ENCODE data around the gene SLC4A4. TPM values are rescaled to one million over a fixed set of nuclear protein-coding genes. Genes with fewer than 3 reads are reported as not detected.

SLC4A4 gene
- total and polyA plus RNA-seq, 2 of the 8 experiments (the other 6 are each of a cell fraction or from before 2014, with no cell fraction given), result 0.67 to 2.8 TPM

DNA sequence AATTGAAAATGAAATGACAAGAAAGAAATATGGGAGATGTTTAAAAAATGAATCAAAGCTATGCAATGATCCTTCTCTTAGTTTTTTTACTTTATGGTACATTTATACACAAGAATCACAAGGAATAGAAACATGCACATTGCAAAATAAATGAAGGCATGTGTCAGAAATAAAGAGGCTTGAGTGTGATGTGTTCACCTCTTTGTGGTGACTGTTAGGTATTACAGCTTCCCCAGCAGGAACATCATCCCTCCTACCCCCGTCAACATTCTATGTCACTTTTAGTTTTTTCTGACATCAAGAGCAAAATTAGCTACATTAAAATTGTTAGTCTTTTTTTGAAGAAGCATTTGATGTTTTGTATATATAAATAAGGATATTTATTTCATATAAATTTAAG lies 214.8 kb downstream of the SLC4A4 start:
- H4K8ac ChIP-seq (ENCODE audit: extremely low read depth, insufficient read depth, low read length), result no peak overlapping the region
- H3K79me2 ChIP-seq (ENCODE audit: control insufficient read depth in 1 of 2, insufficient read depth in 2 of 2, low read length in 2 of 2), result no peaks in the 10 kb centered on the region
- H3K14ac ChIP-seq (ENCODE audit: insufficient read length), result no peak overlapping the region
- H3K18ac ChIP-seq (ENCODE audit: extremely low read depth, low read length), result no peak overlapping the region
- no peak overlapping the region for H2AK5ac ChIP-seq (ENCODE audit: low read depth, low read length)
- H2BK12ac ChIP-seq (ENCODE audit: low read depth, low read length), result no peak overlapping the region
- no peak overlapping the region for H3K56ac ChIP-seq (replicated peaks; ENCODE audit: insufficient read length, low read depth, low read length)
- POLR2A ChIA-PET (ENCODE audit: partially characterized antibody), result no interaction called here
- H4K20me1 ChIP-seq (replicated peaks in 1 of 2; ENCODE audit: control insufficient read depth in 1 of 2, insufficient read depth in 2 of 2, low read length in 2 of 2), result no peaks in the 10 kb centered on the region
- no peak overlapping the region for H4K91ac ChIP-seq (replicated peaks; ENCODE audit: insufficient read length, low read length)
- H3K4ac ChIP-seq (replicated peaks; ENCODE audit: insufficient read length, low read depth, low read length), result no peak overlapping the region
- no peaks in the 10 kb centered on the region for H3K36me3 ChIP-seq (ENCODE audit: control insufficient read depth in 2 of 4, insufficient read depth in 4 of 4, low read length in 3 of 4)
- H3K9me3 ChIP-seq (ENCODE audit: insufficient read depth in 2 of 2, low read depth in 1 of 2, low read length in 1 of 2), result no peaks in the 10 kb centered on the region
- H3K23me2 ChIP-seq (ENCODE audit: low read depth, low read length), result no peaks in the 10 kb centered on the region
- FAIRE-seq (peak; percentile 92), DNase-seq (ENCODE audit: low read depth in 1 of 2, low spot score in 2 of 2) (no peak)
- no peak overlapping the region for H2BK5ac ChIP-seq (ENCODE audit: low read depth, low read length)
- no peak overlapping the region for H2BK15ac ChIP-seq (ENCODE audit: low read length)
- H3K4me3 ChIP-seq (ENCODE audit: extremely low read depth in 1 of 4, insufficient read depth in 2 of 4, low read depth in 3 of 4, low read length in 4 of 4), result no peak overlapping the region
- no peak overlapping the region for H4K5ac ChIP-seq (ENCODE audit: insufficient read length, low read depth, low read length)
- H2BK20ac ChIP-seq (ENCODE audit: low read length), result no peak overlapping the region
- 58% methylated on average over 1 of the region's 1 CpG; no CpG with 5 or more reads in 1 of the 2 experiments for WGBS, 2 experiments (ENCODE audit: extremely low coverage in 1 of 2, insufficient coverage in 1 of 2, insufficient read length in 1 of 2, insufficient replicate concordance in 2 of 2, low coverage in 1 of 2, low lambda C conversion rate in 2 of 2, missing lambda C conversion rate in 1 of 2)
- H2BK120ac ChIP-seq (replicated peaks; ENCODE audit: low read depth, low read length), result no peak overlapping the region
- H3K23ac ChIP-seq (ENCODE audit: insufficient read length), result no peak overlapping the region
- no peak overlapping the region for H2AFZ ChIP-seq (ENCODE audit: low read length)
- no peaks in the 10 kb centered on the region; a peak in 1 of 7 replicates for H3K4me1 ChIP-seq (replicated peaks in 1 of 4; ENCODE audit: control insufficient read depth in 3 of 4, insufficient read depth in 4 of 4, low read length in 3 of 4)
- H3K9ac ChIP-seq (replicated peaks in 1 of 4; ENCODE audit: extremely low read depth in 1 of 4, low read depth in 3 of 4, low read length in 3 of 4), result no peak overlapping the region
- H3K4me2 ChIP-seq (ENCODE audit: insufficient read depth in 1 of 2, low read depth in 2 of 2, low read length in 2 of 2), result no peak overlapping the region
- CTCF ChIA-PET (ENCODE audit: partially characterized antibody), result interaction anchor here (0.8 to 2.3 kb wide), 28 partner anchors 8 to 469 kb away, joined by 3 to 14 read pairs (median 4); no protein-coding TSS in a partner anchor
- no peak overlapping the region for H3K27ac ChIP-seq (ENCODE audit: low read depth, low read length)
- no peaks in the 10 kb centered on the region for H3K79me1 ChIP-seq (ENCODE audit: low read depth, low read length)
- H3K27me3 ChIP-seq (replicated peaks in 1 of 4; ENCODE audit: control insufficient read depth in 3 of 4, extremely low read depth in 1 of 4, insufficient read depth in 3 of 4, low read length in 3 of 4), result no peaks in the 10 kb centered on the region
- no peak for TF ChIP-seq EGR1 (IDR thresholded peaks at IDR 0.05; ENCODE audit: borderline replicate concordance, low read depth, low read length)
- no peak for TF ChIP-seq CHD1 (IDR thresholded peaks at IDR 0.05; ENCODE audit: low read depth, low read length)
- TF ChIP-seq SRF (IDR thresholded peaks at IDR 0.05; ENCODE audit: low read depth, low read length), result no peak
- TF ChIP-seq SP2 (IDR thresholded peaks at IDR 0.05; ENCODE audit: low read length), result no peak
- peak; percentile 77 to 80 for TF ChIP-seq RAD21 (IDR thresholded peaks at IDR 0.05 in 1 of 2, conservative IDR thresholded peaks at IDR 0.05 in 1 of 2; ENCODE audit: low read depth in 2 of 2, low read length in 2 of 2)
- no peak for TF ChIP-seq CHD2 (IDR thresholded peaks at IDR 0.05; ENCODE audit: low read length)
- no peak for TF ChIP-seq TAF1 (IDR thresholded peaks at IDR 0.05; ENCODE audit: low read depth, low read length)
- no peak for TF ChIP-seq TAF7 (optimal IDR thresholded peaks at IDR 0.05; ENCODE audit: borderline replicate concordance, low read depth, low read length)
- TF ChIP-seq BRCA1 (IDR thresholded peaks at IDR 0.05; ENCODE audit: low read depth, low read length), result no peak
- no peak for TF ChIP-seq SAP30 (IDR thresholded peaks at IDR 0.05; ENCODE audit: insufficient read depth, insufficient replicate concordance, low read length)
- TF ChIP-seq SIN3A (conservative IDR thresholded peaks at IDR 0.05 in 1 of 2, IDR thresholded peaks at IDR 0.05 in 1 of 2; ENCODE audit: low read depth in 1 of 2, low read length in 2 of 2), result no peak
- TF ChIP-seq, protein P1, sequence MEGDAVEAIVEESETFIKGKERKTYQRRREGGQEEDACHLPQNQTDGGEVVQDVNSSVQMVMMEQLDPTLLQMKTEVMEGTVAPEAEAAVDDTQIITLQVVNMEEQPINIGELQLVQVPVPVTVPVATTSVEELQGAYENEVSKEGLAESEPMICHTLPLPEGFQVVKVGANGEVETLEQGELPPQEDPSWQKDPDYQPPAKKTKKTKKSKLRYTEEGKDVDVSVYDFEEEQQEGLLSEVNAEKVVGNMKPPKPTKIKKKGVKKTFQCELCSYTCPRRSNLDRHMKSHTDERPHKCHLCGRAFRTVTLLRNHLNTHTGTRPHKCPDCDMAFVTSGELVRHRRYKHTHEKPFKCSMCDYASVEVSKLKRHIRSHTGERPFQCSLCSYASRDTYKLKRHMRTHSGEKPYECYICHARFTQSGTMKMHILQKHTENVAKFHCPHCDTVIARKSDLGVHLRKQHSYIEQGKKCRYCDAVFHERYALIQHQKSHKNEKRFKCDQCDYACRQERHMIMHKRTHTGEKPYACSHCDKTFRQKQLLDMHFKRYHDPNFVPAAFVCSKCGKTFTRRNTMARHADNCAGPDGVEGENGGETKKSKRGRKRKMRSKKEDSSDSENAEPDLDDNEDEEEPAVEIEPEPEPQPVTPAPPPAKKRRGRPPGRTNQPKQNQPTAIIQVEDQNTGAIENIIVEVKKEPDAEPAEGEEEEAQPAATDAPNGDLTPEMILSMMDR (IDR thresholded peaks at IDR 0.05; ENCODE audit: control extremely low read depth in 1 of 3, insufficient read depth in 1 of 3, low read depth in 1 of 3, low read length in 3 of 3), result peak in 2 of 3 experiments; percentile 32 to 66; a peak in 2 of 4 replicates

Data from H1 (cell line).